Hippocampal formation (tissue), 2 donors: ENCODE results near the gene CFAP57.

Experiments
- DNase-seq, 2 donors: peaks; one replicate each; lab custom pipeline; 2025; lab: John Stamatoyannopoulos, UW

The CFAP57 gene

DNA sequence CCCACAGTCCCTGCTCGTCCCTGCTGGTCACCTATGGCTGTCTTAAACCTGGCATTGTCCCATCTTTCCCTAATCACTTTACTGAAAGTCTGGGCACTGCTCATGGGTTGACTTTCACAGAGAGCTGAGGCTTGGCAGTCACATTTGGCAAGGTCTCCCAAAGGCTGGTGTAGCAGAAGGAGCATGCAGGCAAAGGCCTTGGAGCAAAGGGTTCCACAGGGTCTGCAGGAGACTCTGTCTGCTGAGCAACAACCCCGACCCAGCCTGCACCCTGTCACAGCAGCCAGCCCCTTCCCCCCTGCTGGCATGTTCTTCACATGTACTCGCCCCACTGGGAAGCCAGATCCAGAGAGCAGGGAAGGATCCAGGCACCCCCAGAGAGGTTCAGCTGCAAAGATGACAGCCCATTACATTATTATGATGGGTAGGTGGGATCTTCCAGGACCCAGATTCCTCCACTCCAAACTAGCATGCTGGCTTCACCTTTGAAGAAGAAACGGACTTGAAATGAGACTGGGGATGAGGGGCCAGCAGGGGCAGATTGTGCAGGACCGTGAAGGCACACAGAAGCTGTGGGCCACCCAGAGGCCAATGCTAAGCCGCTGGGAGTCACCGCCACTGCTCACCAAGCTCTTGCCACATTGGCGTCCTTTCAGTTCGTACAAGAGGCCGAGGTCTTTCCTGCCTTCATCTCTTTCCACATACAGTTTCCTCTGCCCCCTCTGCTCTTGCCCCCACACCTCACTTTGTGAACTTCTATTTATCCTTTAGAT lies 83.5 kb downstream of the CFAP57 start:
- no peak for DNase-seq

DNA sequence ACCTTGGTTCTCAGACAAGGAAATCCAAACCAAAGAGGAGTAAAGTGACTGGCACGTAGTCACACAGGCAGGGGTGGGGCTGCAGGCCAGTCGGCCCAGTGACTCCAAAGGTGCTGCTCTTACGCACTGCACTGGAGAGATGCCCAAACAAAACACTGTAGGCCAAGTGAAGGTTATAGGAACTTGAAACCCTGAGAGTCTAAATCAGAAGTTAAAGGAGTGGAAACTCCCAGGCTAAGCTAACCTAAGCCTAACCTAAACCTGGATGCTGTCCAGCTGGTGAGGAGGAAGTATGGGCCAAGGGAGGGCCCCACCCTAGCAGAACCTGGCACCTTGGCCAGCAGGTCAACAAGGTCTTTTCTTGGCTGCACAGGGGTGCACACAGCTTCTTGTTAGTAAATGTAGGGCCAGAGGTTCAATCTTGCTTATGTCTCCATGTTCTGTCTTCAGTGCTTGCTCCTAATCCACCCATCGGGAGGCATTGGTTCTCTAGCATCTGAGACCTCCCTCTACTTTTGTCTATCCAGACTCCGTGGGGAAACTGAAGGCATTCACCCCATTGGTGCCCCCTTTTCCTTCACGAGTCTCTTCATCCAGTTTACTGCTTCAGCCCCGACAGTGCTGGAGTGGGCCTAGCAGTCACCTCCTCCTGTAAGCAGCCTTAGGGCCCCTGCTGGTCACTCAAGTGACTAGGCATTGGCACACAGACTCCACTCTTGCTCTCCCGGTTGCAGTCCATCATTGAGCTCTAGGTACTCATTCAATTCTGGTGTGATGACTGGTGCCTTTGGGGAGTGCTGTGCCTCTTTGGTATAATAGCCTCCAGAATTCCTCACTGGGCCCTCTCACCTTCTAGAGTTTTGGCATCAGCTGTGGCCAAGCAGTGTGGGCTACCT lies 84.8 kb downstream of the CFAP57 start:
- DNase-seq = no peak

DNA sequence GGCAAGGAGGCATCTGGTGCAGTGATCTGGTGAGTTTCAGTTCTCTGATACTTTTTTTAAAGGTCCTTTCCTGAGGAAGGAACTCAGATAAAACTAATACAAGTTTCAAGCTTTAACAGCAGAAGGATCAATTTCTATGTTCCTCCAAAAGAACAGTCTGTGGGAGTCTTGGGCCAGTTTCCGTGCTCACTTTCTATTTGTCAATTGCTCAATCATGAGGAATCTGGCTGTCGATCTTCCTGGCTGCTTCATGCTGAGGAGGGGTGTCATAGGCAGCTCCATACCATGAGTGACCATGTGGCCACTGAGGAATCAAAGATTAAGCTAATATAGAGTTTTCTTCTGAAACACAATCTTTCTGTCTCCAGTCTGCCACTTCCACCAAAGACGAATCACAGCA lies 86.2 kb downstream of the CFAP57 start:
- DNase-seq = no peak

DNA sequence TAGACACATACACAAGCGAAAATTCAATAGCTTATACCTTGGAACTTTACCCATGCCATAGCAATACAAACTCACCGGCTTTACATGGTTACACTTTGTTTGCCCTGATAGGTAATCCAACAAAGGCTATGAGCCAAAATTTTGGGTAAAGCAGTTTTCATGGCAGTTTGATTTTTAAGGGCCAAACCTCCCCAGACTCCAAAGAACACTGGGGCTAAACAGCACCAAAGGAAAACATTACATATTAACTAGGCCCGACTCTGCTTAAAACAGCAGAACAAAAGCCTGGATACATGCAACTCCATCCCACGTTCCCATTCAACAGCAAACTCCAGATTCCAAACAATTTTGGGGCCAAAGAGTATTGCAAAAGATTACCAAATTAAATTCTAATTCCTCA lies 93.3 kb downstream of the CFAP57 start:
- peak in 1 of 2 donors; percentile 10 for DNase-seq

DNA sequence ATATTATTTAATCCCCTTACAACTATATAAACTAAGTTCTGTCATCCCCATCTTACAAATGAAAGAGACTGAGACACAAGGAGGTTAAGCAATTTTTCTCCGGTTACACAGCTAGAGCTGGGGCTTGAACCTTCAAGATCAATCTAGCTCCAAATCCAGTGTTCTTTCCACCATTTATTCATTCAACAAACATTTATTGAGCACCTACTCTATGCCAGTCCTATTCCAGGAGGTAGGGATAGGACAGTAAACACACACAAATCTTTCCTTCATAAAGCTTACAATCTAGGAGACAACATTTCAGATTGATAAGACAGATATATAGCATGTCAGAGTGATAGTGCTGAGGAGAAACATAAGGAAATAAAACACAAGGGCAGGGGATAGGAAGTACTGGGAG lies 94.8 kb downstream of the CFAP57 start:
- no peak for DNase-seq

DNA sequence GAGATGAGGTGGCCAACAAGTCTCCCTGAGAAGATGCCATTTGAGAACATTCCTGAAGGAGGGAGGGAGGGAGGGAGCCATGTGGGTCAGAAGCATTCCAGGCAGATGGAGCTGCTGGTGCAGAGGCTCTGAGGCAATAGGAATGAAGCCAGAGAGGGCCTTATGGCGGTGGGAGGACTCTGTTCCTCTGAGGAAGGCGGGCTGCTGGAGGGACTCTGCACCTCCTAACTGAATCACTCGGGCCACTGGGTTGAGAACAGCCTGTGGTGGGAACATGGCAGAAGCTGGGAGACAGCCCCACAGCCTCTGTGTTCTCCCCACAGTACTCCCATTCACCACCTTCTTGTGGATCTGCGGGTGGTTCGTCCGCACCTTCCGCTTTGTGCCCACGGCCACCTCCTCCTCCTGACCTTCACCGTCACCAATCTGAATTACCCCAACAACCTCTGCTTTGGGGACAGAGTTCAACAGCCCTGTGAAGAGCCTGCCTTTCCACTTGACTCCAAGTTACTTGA lies 95.2 kb downstream of the CFAP57 start:
- DNase-seq = peak in 1 of 2 donors; percentile 20

DNA sequence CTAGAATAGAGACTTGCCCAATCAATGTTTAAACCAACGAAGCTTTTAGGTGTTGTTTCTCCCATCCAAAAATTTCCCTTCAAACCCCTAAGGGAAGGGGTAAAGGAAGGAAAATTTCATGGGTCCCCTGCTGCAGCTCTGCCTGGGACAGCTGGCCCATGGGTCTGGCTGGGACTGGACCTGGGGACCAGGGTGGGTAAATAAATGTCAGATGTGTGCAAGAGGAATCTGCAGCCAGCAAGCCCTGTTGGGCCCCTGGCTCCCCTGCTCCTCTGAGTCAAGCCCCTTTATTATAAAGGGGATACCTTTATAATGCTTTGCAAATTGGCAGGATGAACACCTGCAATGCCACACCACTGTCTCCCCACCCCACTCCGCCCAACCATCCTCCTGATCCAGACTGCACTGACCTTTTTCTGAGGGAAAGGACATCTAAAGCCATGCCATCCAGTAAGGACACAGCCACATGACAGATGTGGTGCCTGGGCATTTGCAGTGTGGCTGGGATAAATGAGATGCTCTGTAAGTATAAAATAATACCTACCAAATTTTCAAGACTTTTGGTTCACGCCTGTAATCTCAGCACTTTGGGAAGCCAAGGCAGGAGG lies 95.8 kb downstream of the CFAP57 start:
- no peak for DNase-seq

DNA sequence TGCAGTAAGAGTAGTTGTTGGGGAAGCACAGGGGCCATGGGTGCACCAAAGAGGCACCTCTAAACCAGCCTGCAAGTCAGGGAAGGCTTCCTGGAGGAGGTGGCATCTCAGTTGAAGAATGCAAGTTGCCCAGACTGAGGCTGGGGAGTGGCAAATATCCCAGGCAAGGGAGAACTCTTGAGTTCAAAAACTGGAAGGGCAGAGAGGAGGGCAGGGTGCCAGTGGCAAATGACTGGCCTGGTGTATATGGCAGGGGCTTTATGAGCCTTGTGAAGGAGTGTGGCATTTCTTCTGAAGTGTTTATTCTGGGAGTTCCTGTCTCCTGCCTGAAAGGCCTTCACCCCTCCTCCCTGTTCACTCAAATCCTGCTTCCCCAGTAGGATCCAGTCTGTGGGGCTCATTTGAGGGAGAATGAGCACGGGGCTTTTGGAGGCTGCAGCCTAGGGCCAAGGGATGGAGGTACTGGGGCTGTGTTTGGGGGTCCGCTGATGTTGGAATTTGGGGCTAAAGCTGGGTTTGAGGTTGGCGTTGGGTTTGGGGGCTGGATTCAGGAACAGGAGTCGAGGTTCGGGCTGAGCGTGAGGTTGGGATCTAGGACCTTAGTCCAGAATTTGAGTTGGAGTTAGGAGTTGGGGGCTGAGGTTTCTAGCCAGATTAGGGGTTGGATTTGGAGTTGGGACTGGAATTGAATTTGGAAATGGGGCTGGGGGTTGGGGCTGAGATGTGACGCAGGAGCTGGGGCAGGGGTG lies 97.7 kb downstream of the CFAP57 start, which contains the start of gene TMEM125:
TSS of gene TMEM125 (plus strand) at position 357 of the 749 bp plus-strand sequence. CDS start 2,740 bp downstream, outside the sequence.
- DNase-seq = no peak

DNA sequence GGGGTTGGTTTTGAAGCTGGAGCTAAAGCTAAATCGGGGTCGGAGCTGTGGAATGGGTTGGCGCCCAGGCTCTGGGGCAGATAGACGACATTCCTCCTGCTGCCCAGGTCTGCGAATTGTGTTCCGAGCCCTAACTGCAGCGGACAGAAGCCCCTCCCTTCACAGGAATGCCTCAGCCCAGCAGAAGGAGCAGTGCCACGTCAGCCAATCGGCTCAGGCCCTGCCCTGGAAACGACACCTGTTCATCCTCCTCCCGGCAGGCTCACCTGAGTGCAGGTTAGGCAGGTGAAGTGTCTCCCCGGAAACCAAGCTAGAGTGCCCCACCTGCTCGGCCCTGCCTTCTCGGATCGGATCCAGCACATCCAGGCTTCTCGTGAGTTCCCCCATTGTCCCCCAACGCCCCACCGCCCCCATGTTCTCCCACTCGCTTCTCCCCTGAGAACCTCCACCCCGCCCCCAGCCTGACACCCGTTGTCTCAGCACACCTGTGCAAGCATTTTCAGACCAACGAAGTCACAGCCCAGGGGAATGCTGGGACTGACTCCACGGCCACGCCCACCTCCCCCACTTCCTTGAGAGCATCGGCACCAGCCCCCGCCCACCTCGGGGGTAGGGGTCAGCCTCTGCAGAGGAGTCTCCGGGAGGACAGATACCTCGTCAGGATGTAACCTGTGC lies 98.4 kb downstream of the CFAP57 start:
- DNase-seq = no peak

DNA sequence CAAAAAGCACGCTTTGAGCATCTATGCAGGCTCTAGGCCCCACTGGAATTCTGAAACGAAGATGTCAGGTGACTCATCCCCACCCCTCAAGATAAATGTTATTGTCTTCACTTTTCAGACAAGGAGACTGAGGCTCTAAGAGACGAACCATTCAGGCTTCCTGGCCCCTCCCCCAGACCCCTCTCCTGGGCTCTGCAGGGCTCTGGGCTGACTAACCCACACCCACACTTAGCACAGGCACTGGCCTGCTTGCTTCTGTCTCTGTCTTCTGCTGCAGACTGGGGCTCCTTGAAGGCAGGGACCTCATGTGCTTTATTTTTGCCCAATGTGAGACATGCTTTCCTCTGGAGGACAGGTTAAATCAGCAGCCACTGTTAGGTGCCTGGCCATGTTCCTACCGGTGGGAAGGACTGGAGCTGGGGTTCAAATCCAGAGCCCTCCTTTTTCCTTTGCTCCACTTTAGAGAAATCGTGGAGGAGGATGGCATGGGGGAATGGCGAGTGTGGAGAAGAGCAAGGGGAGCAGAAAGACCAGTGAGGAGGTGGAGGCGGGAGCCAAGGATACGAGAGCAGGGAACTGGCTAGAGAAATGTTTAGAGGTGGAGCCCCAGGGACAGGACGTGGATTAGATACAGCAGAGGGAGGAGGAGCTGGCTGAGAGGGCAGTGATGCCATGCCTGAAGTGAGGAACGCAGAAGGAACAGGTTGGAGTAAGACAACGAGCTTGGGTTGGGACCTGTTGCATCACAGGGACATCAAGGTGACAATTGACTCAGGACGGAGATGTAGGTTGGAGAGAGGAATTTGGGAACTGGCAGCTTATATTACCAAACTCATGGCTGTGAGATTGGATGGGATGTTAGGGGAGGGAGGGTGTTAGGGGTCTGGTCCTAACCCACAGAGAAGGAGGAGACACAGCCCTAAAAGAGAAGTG lies 99.3 kb downstream of the CFAP57 start:
- no peak for DNase-seq

DNA sequence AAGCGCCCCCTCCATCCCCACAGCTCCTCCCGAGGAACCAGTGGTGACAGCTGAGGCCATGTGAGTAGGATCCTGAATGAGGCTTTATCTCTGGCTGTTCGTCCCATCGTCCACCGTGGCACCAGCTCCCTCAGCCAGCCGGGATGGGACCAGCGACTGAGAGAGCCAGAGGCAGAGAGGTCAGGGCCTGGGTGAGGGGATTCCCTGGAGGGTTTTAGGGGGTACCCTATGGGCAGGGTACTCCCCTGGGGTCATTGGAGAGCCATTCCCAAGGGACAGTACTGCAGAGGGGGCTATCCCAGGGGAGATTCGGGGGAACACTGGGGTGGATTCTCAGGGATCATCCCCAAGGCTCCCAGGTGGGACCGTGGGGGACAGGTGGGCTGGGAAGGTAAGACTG lies 100.0 kb downstream of the CFAP57 start:
- DNase-seq = peak; percentile 66 to 72

DNA sequence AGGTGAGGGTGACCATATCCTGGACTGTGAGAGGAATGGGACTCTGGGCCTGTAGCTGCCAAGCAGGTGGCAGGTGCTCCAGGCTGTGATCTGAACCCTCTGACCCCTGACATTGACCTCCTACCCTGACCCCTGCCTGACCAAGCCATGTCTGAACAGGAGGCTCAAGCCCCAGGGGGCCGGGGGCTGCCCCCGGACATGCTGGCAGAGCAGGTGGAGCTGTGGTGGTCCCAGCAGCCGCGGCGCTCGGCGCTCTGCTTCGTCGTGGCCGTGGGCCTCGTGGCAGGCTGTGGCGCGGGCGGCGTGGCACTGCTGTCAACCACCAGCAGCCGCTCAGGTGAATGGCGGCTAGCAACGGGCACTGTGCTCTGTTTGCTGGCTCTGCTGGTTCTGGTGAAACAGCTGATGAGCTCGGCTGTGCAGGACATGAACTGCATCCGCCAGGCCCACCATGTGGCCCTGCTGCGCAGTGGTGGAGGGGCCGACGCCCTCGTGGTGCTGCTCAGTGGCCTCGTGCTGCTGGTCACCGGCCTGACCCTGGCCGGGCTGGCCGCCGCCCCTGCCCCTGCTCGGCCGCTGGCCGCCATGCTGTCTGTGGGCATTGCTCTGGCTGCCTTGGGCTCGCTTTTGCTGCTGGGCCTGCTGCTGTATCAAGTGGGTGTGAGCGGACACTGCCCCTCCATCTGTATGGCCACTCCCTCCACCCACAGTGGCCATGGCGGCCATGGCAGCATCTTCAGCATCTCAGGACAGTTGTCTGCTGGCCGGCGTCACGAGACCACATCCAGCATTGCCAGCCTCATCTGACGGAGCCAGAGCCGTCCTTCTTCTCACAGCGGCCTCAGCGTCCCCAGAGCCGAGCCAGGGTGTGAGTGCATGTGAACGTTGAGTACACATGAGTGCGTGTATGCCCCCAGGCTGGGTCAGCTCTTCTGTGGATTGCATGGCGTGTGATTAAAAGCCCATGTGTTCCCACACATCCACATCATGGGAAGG lies 100.7 kb downstream of the CFAP57 start:
- DNase-seq = no peak

DNA sequence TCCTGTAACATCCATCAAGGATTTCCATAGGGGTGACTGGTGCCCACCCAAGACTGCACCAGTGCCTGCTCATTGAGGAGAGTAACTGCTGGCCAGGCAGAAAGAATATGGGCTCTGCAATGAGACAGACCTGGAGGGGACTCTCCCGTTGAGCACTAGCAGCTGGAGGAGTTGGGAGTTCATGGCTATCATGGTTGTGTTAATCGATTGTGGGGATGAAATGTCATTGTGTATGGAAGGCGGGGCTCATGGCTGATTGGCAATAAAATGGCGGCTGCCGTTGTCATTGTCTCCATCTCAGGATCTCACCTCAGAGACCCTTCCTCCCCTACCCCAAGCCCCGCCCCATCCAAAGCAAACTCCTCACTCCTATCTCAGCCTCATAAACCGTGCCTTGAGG lies 101.6 kb downstream of the CFAP57 start:
- no peak for DNase-seq

DNA sequence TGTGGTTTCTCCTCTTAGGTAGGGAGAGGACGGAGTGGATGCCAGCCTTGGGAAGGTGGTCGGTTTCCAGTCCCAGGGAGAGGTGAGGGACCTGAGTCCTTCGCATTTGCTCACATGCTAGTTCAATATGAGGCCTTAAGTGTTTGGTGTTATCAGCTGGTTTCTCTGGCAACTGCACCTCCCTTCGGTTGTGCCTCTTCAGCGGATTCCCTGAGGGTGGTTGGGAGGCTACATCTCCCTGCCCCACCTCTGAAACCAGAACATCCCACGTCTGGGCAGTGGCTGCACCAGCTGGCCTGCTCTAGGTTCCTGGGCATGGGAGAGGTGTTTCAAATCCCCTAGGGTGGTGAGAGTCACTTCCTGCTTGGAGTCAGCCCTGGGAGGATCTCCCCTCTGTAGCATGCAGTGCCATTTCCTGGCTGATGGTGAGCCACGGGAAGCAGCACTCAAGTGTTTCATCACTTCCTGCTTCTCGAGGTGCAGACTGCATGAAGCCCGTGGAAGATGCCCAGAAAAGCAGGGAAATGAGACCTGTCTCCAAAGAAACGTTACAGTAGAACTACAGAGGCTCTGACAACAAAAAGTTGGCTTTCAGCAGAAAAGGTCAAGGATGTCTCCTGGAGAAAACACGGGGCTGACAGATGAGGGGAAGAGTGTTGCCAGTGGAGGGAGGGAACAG lies 102.1 kb downstream of the CFAP57 start:
- DNase-seq = no peak

DNA sequence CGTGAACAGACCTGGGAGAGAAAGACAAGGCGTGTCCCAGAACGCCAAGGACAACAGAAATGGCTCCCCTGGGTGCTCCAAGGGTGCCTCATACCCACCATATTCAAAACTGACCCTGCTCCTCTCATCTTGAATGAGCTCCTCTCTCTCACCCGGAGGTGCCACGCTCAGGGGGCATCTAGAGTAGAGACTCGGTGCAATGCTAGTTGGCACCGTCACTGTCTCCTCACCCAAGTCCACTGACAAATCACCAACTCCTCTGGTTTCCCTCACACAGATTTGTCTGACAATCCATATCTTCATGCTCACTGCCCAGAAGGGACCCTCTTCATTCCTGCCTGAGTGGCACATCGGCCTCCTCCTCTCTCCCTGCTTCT lies 102.7 kb downstream of the CFAP57 start:
- no peak for DNase-seq

DNA sequence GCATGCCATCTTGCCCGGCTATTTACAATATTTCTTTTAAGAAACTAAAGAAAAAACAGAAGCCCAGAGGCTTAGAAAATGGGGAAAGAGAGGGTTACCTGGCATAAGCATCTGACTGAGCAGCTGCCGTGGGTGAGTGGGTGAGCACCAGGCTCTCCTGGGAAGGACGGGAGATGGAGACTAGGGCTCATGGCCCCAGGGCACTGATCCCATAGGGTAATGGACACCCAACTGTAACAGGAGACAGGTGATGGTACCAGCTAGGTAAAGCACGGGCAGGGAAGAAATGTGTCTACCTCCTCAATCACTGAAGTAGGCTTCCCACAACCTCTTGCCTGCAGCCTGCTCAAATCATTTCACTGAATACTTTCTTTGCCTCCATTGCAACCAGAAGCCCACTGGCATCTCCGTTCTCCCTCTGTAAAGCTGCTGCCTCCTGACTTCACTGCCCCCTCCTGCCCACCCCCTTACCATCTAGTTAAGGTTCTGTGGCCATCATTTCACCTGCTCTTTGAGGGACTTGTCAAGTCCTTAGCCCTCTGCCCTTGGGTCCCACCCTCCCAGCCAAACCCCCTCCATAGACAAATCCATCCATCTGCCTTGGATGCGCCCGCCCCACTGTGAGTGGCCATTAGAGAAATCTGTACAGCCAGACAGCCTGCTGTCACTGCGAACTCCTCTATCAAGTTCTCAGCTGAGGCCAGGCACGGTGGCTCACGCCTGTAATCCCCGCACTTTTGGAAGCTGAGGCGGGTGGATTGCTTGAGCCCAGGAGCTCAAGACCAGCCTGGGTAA lies 103.9 kb downstream of the CFAP57 start:
- no peak for DNase-seq

DNA sequence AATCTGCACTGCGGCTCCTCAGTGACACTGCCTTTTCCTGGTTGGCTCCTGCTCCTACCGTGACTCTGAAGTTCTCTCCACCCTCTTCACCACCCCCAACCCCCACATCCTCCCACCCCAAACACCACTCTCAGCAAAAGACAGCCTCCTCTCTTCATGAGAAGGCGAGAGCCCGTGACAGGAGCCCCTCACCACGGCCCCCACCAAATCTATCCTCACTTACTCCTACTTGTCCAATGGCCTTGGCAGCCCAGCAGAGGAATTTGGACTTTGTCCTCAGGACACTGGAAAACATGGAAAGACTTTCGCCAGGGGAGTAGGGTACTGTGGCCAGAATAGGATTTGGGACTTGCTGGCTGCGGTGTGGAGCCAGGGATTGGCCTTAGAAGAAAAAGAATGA lies 104.5 kb downstream of the CFAP57 start:
- DNase-seq = no peak
